ENCODE data around the gene PRSS2. TPM values are rescaled to one million over a fixed set of nuclear protein-coding genes. Genes with fewer than 3 reads are reported as not detected.
"Not testable (repeated sequence)": the region's sequence is repeated elsewhere in the genome, so short reads cannot be mapped to it uniquely, and the experiment has no call there.

PRSS2 gene
- total RNA-seq, 1 donor from 2014 or later = not detected

DNA sequence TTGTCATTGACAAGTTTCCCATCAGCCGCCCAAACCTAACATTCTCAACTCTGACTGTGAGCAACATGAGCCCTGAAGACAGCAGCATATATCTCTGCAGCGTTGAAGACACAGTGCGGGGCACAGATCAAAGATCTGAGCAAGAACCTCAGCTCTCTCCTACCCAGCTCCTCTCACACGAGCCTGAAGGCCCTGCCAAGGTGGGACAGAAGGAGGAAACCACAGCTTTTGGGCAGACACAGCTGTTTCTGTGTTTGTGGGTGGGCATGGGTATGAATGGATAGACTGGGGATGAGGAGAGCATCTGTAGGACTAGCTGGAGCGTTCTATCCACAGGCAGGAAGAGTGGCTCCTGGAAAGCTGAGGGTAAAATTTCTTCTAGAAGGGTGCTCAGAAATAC, 30.0 kb upstream of the PRSS2 start:
- Mint-ChIP-seq H3K9me3 (ENCODE audit: unreplicated experiment) (peaks cover 3% of the 10 kb centered on the region), H3K4me3 (ENCODE audit: unreplicated experiment) (no peak overlapping the region), H3K27ac (ENCODE audit: unreplicated experiment) (no peak overlapping the region), H3K36me3 (ENCODE audit: unreplicated experiment) (no peaks in the 10 kb centered on the region), H3K4me1 (ENCODE audit: low read depth, unreplicated experiment) (no peaks in the 10 kb centered on the region), H3K27me3 (ENCODE audit: unreplicated experiment) (no peaks in the 10 kb centered on the region)
- TF ChIP-seq, protein P1, sequence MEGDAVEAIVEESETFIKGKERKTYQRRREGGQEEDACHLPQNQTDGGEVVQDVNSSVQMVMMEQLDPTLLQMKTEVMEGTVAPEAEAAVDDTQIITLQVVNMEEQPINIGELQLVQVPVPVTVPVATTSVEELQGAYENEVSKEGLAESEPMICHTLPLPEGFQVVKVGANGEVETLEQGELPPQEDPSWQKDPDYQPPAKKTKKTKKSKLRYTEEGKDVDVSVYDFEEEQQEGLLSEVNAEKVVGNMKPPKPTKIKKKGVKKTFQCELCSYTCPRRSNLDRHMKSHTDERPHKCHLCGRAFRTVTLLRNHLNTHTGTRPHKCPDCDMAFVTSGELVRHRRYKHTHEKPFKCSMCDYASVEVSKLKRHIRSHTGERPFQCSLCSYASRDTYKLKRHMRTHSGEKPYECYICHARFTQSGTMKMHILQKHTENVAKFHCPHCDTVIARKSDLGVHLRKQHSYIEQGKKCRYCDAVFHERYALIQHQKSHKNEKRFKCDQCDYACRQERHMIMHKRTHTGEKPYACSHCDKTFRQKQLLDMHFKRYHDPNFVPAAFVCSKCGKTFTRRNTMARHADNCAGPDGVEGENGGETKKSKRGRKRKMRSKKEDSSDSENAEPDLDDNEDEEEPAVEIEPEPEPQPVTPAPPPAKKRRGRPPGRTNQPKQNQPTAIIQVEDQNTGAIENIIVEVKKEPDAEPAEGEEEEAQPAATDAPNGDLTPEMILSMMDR (IDR thresholded peaks at IDR 0.05; ENCODE audit: partially characterized antibody, unreplicated experiment) = no peak
- no peak for DNase-seq

DNA sequence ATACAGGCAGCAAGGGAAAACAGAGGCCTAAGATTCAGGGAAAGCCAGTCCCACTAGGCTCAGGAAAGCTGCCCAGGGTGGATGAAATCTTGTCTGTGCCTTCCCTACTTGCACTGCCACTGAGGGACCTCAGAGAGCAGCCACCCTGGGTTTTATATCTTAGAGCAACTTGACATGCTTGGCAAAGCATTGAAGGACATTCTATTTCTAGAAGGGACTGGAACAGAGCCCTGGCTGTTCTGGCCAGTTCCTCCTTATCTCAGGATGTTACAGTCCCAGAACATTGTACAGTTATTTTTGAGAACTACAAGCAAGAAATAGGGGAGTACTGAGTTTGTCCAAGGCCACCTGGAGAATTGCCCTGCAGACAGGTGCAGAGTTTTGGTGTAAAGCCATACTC, 28.8 kb upstream of the PRSS2 start:
- H3K36me3 Mint-ChIP-seq (ENCODE audit: unreplicated experiment); H3K4me3 Mint-ChIP-seq (ENCODE audit: unreplicated experiment); H3K27ac Mint-ChIP-seq (ENCODE audit: unreplicated experiment); H3K4me1 Mint-ChIP-seq (ENCODE audit: low read depth, unreplicated experiment); H3K27me3 Mint-ChIP-seq (ENCODE audit: unreplicated experiment); DNase-seq; H3K9me3 Mint-ChIP-seq (ENCODE audit: unreplicated experiment): not testable (repeated sequence)

DNA sequence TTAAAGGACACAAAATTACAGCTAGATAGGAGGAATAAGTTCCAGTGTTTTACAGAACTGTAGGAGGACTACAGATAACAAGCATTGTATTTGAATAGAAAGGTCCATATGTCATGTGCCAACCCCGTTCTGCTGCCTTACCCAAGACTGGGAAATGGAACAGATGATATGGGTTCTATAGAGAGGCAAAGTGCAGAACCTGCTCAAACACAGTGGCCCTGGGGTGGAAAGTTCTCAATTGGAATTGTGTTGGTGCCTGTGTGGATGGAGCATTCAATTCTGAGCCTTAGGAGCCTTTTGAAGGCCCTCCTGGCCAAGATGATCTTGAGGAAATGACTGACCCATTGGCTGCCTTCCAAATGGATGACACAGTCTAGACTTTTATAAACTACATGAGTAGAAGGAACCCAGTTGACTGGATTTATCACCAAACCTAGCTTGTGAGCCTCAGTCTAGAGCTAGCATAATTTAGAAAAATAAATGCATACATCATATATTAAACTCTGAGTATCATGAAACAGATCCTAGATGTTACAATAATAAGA, 25.6 kb upstream of the PRSS2 start:
- DNase-seq = no peak
- Mint-ChIP-seq H3K36me3 (ENCODE audit: unreplicated experiment) (no peaks in the 10 kb centered on the region), H3K4me1 (ENCODE audit: low read depth, unreplicated experiment) (no peaks in the 10 kb centered on the region), H3K9me3 (ENCODE audit: unreplicated experiment) (no peaks in the 10 kb centered on the region), H3K27ac (ENCODE audit: unreplicated experiment) (no peak overlapping the region), H3K27me3 (ENCODE audit: unreplicated experiment) (no peaks in the 10 kb centered on the region), H3K4me3 (ENCODE audit: unreplicated experiment) (no peak overlapping the region)
- TF ChIP-seq, protein P1 (IDR thresholded peaks at IDR 0.05; ENCODE audit: partially characterized antibody, unreplicated experiment) = no peak

DNA sequence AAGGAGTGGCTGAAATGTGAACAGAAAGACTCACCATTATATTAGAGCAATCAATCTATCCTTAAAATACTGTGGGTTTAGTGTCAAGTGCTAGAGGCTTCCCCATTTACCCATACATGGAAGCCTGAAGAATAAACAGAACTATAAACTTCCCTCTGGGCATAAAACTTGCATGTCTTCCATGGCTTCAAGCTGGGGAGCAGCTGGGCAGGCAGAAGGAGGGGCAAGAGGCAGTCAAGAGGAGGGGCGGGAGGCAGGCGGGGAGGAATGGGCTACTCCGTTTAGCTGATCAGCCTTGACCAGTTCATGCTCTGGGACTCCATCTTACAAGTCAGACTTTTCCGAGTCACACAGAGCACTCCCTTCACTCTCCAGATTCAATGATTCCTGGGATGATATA, 25.0 kb upstream of the PRSS2 start:
- Mint-ChIP-seq H3K27ac (ENCODE audit: unreplicated experiment) (no peak overlapping the region), H3K36me3 (ENCODE audit: unreplicated experiment) (no peaks in the 10 kb centered on the region), H3K4me3 (ENCODE audit: unreplicated experiment) (no peak overlapping the region), H3K9me3 (ENCODE audit: unreplicated experiment) (no peaks in the 10 kb centered on the region), H3K4me1 (ENCODE audit: low read depth, unreplicated experiment) (no peaks in the 10 kb centered on the region), H3K27me3 (ENCODE audit: unreplicated experiment) (no peaks in the 10 kb centered on the region)
- TF ChIP-seq, protein P1 (IDR thresholded peaks at IDR 0.05; ENCODE audit: partially characterized antibody, unreplicated experiment) = no peak
- DNase-seq = no peak

DNA sequence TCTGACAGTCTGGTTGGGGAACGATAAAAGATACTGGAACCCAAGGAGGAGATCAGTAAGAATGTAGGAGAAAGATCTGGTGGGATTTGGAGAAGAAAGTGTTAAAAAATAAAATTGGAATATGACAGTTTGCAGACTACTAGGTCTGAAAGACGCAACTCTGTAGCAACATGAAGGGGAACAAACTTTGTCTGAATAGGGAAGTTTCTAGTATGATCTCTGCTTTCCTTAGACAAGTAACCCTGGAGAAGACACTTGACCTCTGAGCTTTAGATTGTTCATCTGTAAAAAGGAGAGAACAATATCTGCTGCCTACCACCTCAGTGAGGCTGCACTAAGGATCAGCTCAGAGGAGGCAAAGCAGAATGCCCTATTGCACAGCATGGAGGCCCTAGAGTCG, 24.5 kb upstream of the PRSS2 start:
- Mint-ChIP-seq H3K4me1 (ENCODE audit: low read depth, unreplicated experiment) (no peaks in the 10 kb centered on the region), H3K9me3 (ENCODE audit: unreplicated experiment) (no peaks in the 10 kb centered on the region), H3K36me3 (ENCODE audit: unreplicated experiment) (no peaks in the 10 kb centered on the region), H3K27ac (ENCODE audit: unreplicated experiment) (no peak overlapping the region), H3K27me3 (ENCODE audit: unreplicated experiment) (no peaks in the 10 kb centered on the region), H3K4me3 (ENCODE audit: unreplicated experiment) (no peak overlapping the region)
- TF ChIP-seq, protein P1 (IDR thresholded peaks at IDR 0.05; ENCODE audit: partially characterized antibody, unreplicated experiment) = no peak
- no peak for DNase-seq

DNA sequence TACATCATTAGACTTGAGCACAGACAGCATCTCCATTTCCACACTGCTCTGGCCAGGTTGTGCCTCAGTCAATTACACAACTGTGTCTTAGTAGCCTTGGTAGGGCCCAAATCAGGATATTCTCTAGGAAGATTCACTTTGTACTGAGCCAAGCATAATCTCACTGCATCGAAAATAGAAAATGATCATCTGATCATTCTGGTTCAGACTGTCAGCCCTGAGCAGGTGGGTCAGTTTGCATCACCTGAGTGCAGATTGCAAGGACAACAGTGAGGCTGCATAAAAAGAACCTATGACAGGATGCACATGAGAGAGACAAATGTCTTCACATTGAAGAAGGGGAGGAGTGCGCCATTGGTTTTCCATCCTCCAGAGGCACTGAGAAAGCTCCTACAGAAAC, 22.4 kb upstream of the PRSS2 start:
- H3K27ac Mint-ChIP-seq (ENCODE audit: unreplicated experiment); DNase-seq; H3K4me3 Mint-ChIP-seq (ENCODE audit: unreplicated experiment); H3K4me1 Mint-ChIP-seq (ENCODE audit: low read depth, unreplicated experiment); H3K36me3 Mint-ChIP-seq (ENCODE audit: unreplicated experiment); H3K9me3 Mint-ChIP-seq (ENCODE audit: unreplicated experiment); H3K27me3 Mint-ChIP-seq (ENCODE audit: unreplicated experiment): not testable (repeated sequence)
